H1 (cell line): ENCODE measurements around the gene TTLL5. TPM values are rescaled to one million over a fixed set of nuclear protein-coding genes. Genes with fewer than 3 reads are reported as not detected.
A peak's percentile ranks its signal among the peaks of the same experiment; 100 is the strongest.

Experiments used
- ASH2L ChIP-seq: fragments of 200-600, 300-600 bp; sonication (generic); IDR thresholded peaks from one replicate; pipeline ENCODE4 v1.7.1; 2017; ENCODE audit warnings: low read length
- ATF3 ChIP-seq: IDR thresholded peaks from 2 replicates; pipeline ENCODE4 v1.6.1; 2011; ENCODE audit warnings: low read depth, mild to moderate bottlenecking, low read length; ENCODE audit not compliant: insufficient read depth
- CHD7 ChIP-seq: fragments of 300-600 bp; sonication (generic); IDR thresholded peaks from 2 replicates; pipeline ENCODE4 v1.7.1; 2012; ENCODE audit warnings: low read length, moderate library complexity, mild to moderate bottlenecking, inconsistent platforms; ENCODE audit not compliant: insufficient replicate concordance
- GTF2F1 ChIP-seq: IDR thresholded peaks from 2 replicates; pipeline ENCODE4 v1.6.1; 2012; ENCODE audit warnings: low read depth, low read length, improper control_type of control experiment, borderline replicate concordance
- RAD21 ChIP-seq, 2 experiments: IDR thresholded peaks in 1 of 2; conservative IDR thresholded peaks in 1 of 2; 2 replicates each; pipeline ENCODE4 v1.6.1; 2011; ENCODE audit warnings: low read depth in 2 of 2, low read length in 2 of 2, improper control_type of control experiment in 1 of 2, inconsistent platforms in 1 of 2, mild to moderate bottlenecking in 1 of 2, moderate library complexity in 1 of 2
- SIRT6 ChIP-seq: IDR thresholded peaks from one replicate; pipeline ENCODE4 v1.7.1; 2012; ENCODE audit warnings: low read length, inconsistent platforms
- SIX5 ChIP-seq: IDR thresholded peaks from 2 replicates; pipeline ENCODE4 v1.6.1; 2011; ENCODE audit warnings: mild to moderate bottlenecking, low read depth, low read length
- polyA plus RNA-seq, 7 experiments: library from polyadenylated mRNA; depleted of rRNA in 3 of 7; stranded (reverse) in 5 of 7; unstranded in 2 of 7; fragments of >200 nt in 5 of 7; fragments of 200-250 nt in 2 of 7; gene quantifications; 1 replicate in 5 of 7; 2 replicates in 1 of 7; 4 replicates in 1 of 7; pipeline versions ENCODE4 v1.2.1 to v1.2.3, GENCODE V29; 2011 to 2013; ENCODE audit warnings: missing spikeins in 2 of 7, mixed read lengths in 2 of 7
- total RNA-seq: library from RNA; stranded (reverse); fragmentation: NEBNext Ultra II Directional; extraction: Animal tissue kit (Norgen Biotek cat#: 25700); gene quantifications from 2 replicates; pipeline ENCODE4 v1.2.1, GENCODE V29; 2021

TTLL5 gene
- total and polyA plus RNA-seq, 2 of the 8 experiments (the other 6 are each of a cell fraction or from before 2014, with no cell fraction given): 16.1 to 45.9 TPM

GRCh38 chr14:75861161-75861621 lies 200.1 kb downstream of the TTLL5 start (continued):
- TF ChIP-seq CHD7 (peak; percentile 18), SIRT6 (no peak), RAD21 (IDR thresholded peaks at IDR 0.05 in 1 of 2, conservative IDR thresholded peaks at IDR 0.05 in 1 of 2; ENCODE audit: low read depth in 2 of 2, low read length in 2 of 2) (no peak), ATF3 (0 out of 2 replicates have a peak, but pooled peaks have one; percentile 43), ASH2L (no peak), SIX5 (no peak), GTF2F1 (no peak)
